Measurements from ENCODE around the gene PAF1. TPM values are rescaled to one million over a fixed set of nuclear protein-coding genes. Genes with fewer than 3 reads are reported as not detected.

PAF1 gene
- total RNA-seq, 1 donor, result 45.4 TPM

DNA sequence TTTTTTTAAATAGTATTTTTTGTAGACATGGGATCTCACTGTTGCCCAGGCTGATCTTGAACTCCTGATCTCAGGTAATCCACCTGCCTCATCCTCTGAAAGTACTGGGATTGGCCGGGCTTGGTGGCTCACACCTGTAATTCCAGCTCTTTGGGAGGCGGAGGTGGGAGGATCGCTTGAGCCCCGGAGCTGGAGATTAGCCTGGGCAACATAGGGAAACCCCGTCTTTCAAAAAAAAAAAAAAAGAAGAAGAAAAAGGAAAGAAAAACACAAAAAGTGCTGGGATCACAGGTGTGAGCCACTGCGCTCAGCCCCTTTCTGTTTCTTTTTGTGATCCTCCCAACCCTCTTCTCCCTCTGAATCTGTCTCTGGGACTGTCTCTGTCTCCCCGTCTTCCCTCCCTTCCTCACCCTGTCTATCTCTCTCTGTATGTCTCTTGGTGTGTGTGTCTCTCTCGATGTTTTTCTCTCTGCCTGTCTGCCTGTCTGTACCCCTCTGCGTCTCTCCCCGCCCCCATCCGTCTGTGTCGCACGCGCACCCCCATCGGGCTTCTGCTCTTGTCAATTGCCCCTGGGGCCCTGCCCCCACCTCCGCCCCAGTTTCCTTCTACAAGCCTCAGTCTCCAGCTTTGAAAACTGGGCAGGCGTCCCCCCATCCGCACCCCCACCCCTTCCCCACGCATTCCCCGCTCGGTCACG lies 15.2 kb upstream of the PAF1 start:
- no peak for DNase-seq (ENCODE audit: low read depth)
- peak overlapping the region; percentile 59 for H3K4me3 ChIP-seq (ENCODE audit: low read depth, low read length)
- TF ChIP-seq, protein P1, sequence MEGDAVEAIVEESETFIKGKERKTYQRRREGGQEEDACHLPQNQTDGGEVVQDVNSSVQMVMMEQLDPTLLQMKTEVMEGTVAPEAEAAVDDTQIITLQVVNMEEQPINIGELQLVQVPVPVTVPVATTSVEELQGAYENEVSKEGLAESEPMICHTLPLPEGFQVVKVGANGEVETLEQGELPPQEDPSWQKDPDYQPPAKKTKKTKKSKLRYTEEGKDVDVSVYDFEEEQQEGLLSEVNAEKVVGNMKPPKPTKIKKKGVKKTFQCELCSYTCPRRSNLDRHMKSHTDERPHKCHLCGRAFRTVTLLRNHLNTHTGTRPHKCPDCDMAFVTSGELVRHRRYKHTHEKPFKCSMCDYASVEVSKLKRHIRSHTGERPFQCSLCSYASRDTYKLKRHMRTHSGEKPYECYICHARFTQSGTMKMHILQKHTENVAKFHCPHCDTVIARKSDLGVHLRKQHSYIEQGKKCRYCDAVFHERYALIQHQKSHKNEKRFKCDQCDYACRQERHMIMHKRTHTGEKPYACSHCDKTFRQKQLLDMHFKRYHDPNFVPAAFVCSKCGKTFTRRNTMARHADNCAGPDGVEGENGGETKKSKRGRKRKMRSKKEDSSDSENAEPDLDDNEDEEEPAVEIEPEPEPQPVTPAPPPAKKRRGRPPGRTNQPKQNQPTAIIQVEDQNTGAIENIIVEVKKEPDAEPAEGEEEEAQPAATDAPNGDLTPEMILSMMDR (IDR thresholded peaks at IDR 0.05; ENCODE audit: insufficient read depth, low read length), result no peak

DNA sequence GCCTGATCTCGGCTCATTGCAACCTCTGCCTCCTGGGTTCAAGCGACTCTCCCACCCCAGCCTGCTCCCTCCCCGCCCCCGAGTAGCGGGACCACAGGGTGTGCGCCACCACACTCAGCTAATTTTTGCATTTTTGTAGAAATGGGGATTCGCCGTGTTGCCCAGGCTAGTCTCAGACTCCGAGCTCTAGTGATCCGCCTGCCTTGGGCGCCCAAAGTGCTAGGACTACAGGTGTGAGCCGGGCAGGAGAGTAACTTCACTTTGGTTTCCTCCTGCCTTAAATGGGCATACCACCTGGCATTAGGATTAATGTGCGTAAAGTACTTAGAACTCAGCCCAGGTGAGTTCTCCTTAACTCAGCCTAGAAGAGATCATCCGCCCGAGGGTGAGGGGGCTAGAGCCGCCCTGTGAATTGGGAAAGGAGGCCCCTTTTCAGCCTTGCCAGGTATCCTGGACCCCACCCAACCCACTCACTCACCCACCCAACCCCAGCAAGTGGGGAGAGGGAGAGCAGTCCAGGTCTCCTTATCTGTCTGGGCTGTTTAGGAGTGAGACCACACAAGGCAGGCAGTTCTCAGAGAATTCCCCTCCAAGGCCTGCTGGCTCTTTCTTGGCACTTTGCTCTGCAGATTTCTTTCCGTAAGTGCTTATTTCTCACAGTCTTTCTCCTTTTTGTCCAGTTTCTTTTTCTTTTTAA lies 14.5 kb upstream of the PAF1 start:
- no peak overlapping the region for H3K4me3 ChIP-seq (ENCODE audit: low read depth, low read length)
- TF ChIP-seq, protein P1 (IDR thresholded peaks at IDR 0.05; ENCODE audit: insufficient read depth, low read length), result no peak
- DNase-seq (ENCODE audit: low read depth), result peak; percentile 34

DNA sequence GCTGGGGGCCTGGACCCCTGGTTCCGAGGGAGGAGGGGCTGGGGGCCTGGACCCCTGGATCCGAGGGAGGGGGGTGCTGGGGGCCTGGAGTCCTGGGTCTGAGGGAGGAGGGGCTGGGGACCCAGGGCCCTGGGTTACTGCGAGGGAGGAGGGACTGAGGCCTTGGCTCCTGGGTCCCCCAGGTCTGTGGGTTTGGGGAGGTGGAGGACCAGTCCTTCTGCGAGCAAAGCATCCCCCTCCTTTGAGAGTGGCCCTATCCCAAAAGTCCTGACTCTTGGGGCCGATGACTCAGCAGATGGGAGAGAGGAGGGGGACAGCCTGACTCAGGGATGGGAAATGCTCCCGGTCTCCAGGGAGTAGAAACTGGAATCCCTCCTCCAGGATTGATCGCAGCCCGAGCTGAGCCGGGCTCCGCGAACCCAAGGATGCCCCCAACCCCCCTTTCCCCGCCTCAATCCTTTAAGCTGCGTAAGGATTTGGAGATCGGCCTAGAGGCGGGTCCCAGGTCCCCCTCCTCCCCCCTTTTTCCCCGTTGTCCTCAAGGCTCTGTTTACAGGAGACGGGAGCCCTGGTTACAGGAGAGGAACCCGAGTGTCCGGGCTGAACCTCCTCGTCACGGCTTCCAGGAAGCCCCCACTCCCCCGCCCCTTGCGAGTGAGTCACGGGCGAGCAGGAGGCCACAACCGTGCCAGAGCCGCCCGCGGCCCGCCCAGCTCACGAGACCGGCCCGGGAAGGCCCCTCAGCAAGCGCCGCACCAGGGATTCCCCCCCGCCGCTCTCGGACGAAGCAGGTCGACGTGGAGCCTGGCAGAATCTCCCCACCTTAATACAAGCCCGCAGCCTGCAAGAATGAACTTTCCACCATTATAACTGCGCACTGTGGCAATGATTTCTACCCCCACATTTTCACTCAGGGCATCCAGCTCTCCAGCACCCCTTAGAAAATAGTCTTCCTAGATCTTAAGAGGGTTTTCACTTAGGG lies 12.7 kb upstream of the PAF1 start:
- peak overlapping the region; percentile 60 for H3K4me3 ChIP-seq (ENCODE audit: low read depth, low read length)
- TF ChIP-seq, protein P1 (IDR thresholded peaks at IDR 0.05; ENCODE audit: insufficient read depth, low read length), result no peak

DNA sequence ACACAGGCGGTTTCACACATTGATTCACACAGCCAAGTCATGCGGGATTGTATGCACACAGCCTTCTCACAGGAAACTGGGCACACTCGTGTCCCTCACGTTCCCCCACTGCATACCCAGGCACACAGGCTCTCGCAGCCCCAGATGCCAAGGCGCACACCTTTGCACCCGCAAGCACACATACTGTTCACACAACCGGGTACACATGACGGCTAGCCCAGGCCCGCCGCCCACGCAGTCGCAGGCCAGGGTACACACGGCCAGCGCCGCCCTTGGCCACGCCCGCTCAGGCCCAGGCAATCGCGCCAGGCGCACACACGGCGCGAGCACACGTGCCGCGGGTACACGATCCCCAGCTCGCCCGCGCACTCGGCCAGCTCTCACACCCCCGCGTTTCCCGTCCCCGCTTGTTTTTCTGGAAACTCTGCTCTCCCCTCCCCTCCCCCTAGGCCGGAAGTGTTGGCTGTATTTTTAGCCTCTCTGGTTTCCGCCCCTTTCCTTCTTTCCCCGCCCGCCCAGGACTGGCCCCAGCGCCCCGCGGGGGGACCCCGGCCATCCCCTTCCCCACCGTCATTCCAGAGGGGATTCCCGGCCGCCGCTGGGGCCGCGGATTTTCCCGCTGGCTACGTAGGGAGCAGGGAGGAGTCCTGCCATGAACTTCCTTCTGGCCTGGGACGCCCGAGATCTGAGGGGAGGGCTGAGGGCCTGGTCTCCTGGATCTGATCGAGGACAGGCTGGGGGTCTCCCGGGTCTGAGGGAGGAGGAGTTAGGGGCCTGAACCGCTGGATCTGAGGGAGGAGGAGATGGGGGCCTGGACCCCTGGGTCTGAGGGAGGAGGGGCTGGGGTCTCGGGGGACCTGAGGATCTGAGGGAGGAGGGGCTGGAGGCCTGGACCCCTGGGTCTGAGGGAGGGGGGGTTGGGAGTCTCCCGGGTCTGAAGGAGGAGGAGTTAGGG lies 11.7 kb upstream of the PAF1 start:
- TF ChIP-seq, protein P1 (IDR thresholded peaks at IDR 0.05; ENCODE audit: insufficient read depth, low read length), result no peak
- H3K4me3 ChIP-seq (ENCODE audit: low read depth, low read length), result peak overlapping the region; percentile 60

More for the DNA sequence above, 12.7 kb upstream of the PAF1 start:
- peak; percentile 99 for DNase-seq (ENCODE audit: low read depth)

DNA sequence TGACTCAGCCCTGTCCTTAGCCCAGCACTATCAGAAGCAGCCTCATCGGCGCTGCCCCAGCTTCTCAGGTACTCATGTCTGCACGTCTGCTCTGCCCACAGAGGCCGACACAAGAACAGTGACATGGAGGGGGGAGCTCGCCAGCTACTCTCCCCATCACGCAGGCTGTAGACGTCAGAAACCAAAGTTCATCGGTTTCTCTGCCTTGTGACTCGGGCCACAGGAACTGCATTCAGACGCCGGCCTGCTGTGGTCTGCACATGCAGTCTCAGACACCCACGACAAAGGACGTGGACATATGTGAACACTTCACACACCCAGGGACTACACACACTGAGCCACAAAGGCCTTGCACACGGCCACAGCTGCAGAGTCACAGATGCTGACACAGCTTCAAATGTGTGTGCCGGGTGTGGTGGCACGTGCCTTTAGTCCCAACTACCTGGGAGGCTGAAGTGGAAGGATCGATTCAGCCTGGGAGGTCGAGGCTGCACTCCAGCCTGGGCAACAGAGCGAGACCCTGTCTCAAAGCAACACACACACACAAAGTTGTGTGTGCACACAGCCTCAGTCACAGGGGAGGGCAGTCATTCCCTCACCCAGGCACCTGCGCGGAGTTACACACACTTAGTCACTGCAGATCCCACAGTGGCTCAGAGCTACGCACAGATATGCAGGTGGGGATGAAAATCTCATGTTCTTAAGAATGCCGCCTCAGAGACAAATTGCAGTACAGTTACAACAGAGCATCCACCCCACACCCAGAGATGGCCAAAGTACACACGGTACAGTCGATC lies 10.8 kb upstream of the PAF1 start:
- no peak overlapping the region for H3K4me3 ChIP-seq (ENCODE audit: low read depth, low read length)
- DNase-seq (ENCODE audit: low read depth), result peak; percentile 77
- TF ChIP-seq, protein P1 (IDR thresholded peaks at IDR 0.05; ENCODE audit: insufficient read depth, low read length), result no peak

More for the DNA sequence above, 11.7 kb upstream of the PAF1 start:
- DNase-seq (ENCODE audit: low read depth), result peak; percentile 94
